OCI-LY7 (cell line): ENCODE measurements around the gene HDAC7. TPM values are rescaled to one million over a fixed set of nuclear protein-coding genes. Genes with fewer than 3 reads are reported as not detected.

Experiments
- BruUV-seq: library from RNA; stranded (reverse); fragments of 400-500 nt; replicated peaks from 2 replicates; lab custom pipeline; 2021; lab: Mats Ljungman, UMichigan
- CTCF ChIA-PET: fragments of 300-600 bp; sonication (Branson Sonifier 250); formaldehyde crosslinking; loops from one replicate; lab custom pipeline; 2022; ENCODE audit warnings: antibody characterized with exemption; ENCODE audit not compliant: unreplicated experiment; lab: Charles Lee
- POLR2A ChIA-PET: fragments of 300-600 bp; sonication (Branson Sonifier 250); formaldehyde crosslinking; loops from one replicate; lab custom pipeline; 2022; ENCODE audit warnings: antibody characterized with exemption; lab: Charles Lee
- DNase-seq: peaks from one replicate; pipeline ENCODE4 v3.0.0-alpha.2; 2015; ENCODE audit warnings: low spot score
- H2AFZ ChIP-seq: fragments of 200-600 bp; sonication (generic), shearing (Covaris generic); 2 replicates; pipeline ENCODE4 v1.6.1; 2014; ENCODE audit warnings: mild to moderate bottlenecking, antibody characterized with exemption, low read length, moderate library complexity
- H3K27ac ChIP-seq: fragments of 200-600 bp; sonication (generic); 2 replicates; pipeline ENCODE4 v1.5.1; 2014; ENCODE audit warnings: mixed run types, low read depth, mild to moderate bottlenecking, moderate library complexity, low read length, inconsistent platforms; ENCODE audit not compliant: poor library complexity, severe bottlenecking
- H3K36me3 ChIP-seq: fragments of 200-600 bp; sonication (generic); 2 replicates; pipeline ENCODE4 v1.6.1; 2014; ENCODE audit warnings: mild to moderate bottlenecking, antibody characterized with exemption, low read length, moderate library complexity, mixed read lengths; ENCODE audit not compliant: insufficient read depth
- H3K4me1 ChIP-seq: fragments of 200-600 bp; sonication (generic); 2 replicates; pipeline ENCODE4 v1.5.1; 2014; ENCODE audit warnings: mild to moderate bottlenecking, low read length; ENCODE audit not compliant: insufficient read depth, poor library complexity, severe bottlenecking
- H3K4me2 ChIP-seq: fragments of 200-600 bp; sonication (generic); 2 replicates; pipeline ENCODE4 v1.6.1; 2014; ENCODE audit warnings: mild to moderate bottlenecking, low read length
- H3K4me3 ChIP-seq: fragments of 200-600 bp; sonication (generic); 2 replicates; pipeline ENCODE4 v1.5.1; 2014; ENCODE audit warnings: mild to moderate bottlenecking, low read depth, low read length; ENCODE audit not compliant: poor library complexity, severe bottlenecking
- H3K79me2 ChIP-seq: fragments of 200-600 bp; sonication (generic); 2 replicates; pipeline ENCODE4 v1.6.1; 2016; ENCODE audit warnings: low read depth, mild to moderate bottlenecking, low read length, moderate library complexity, mixed read lengths; ENCODE audit not compliant: insufficient read depth
- H3K9me2 ChIP-seq: fragments of 200-600 bp; sonication (generic); 2 replicates; pipeline ENCODE4 v1.6.1; 2016; ENCODE audit warnings: mild to moderate bottlenecking, low read length, mixed read lengths; ENCODE audit not compliant: insufficient read depth
- H3K9me3 ChIP-seq: fragments of 200-600 bp; sonication (generic); 2 replicates; pipeline ENCODE4 v1.6.1; 2014; ENCODE audit warnings: mild to moderate bottlenecking, mixed run types, low read length, mixed read lengths
- H4K20me1 ChIP-seq: fragments of 200-600 bp; sonication (generic); 2 replicates; pipeline ENCODE4 v1.6.1; 2014; ENCODE audit warnings: mild to moderate bottlenecking, antibody characterized with exemption, low read length, moderate library complexity, mixed read lengths; ENCODE audit not compliant: insufficient read depth
- CTCF ChIP-seq: fragments of 200-600 bp; sonication (generic); conservative IDR thresholded peaks from 2 replicates; pipeline ENCODE4 v1.5.1; 2014; ENCODE audit warnings: mild to moderate bottlenecking, antibody characterized with exemption, low read length, moderate library complexity, mixed read lengths
- EZH2phosphoT487 ChIP-seq: fragments of 200-600 bp; sonication (generic); IDR thresholded peaks from 2 replicates; pipeline ENCODE4 v1.6.1; 2018; ENCODE audit warnings: low read depth, borderline replicate concordance, mild to moderate bottlenecking, mixed run types, antibody characterized with exemption, low read length, moderate library complexity, mixed read lengths
- intact Hi-C: fragments of 100-400 bp; cut with micrococcal nuclease; formaldehyde crosslinking; loops from one replicate; pipeline ENCODE4 v1.10.0; 2022; ENCODE audit not compliant: unreplicated experiment
- total RNA-seq, 2 experiments: library from RNA; depleted of rRNA in 1 of 2; stranded (reverse); fragments of >200 nt in 1 of 2; shearing (Covaris generic) in 1 of 2; gene quantifications; 2 replicates each; pipeline ENCODE4 v1.2.3, GENCODE V29; 2014 to 2022

HDAC7 gene
- total RNA-seq, 2 experiments from 2014 or later, result 45.9 to 131 TPM

- Histone ChIP-seq H4K20me1 (no peaks in the 10 kb centered on the region), H3K9me2 (no peaks in the 10 kb centered on the region), H3K4me2 (peak overlapping the region; percentile 81), H2AFZ (peak overlapping the region; percentile 34; the same call in 1 of the 2 replicates), H3K27ac (peak overlapping the region; percentile 93), H3K79me2 (no peaks in the 10 kb centered on the region), H3K4me3 (peak overlapping the region; percentile 31), H3K9me3 (no peaks in the 10 kb centered on the region), H3K4me1 (peaks cover 60% of the 10 kb centered on the region), H3K36me3 (no peaks in the 10 kb centered on the region)
- POLR2A ChIA-PET, result interaction anchor here (1.5 to 14.2 kb wide), 4 partner anchors 8 to 95 kb away, joined by 4 to 342 read pairs (median 124); partner anchors contain the start of gene HDAC7
- peak; percentile 76 for DNase-seq
- no TSS peak for BruUV-seq
- intact Hi-C loops, result loop anchor here (1.0 to 5.0 kb wide), 5 partner anchors 40 to 185 kb away; no protein-coding TSS in a partner anchor
- TF ChIP-seq EZH2phosphoT487 (no peak), CTCF (peak; percentile 97)
- CTCF ChIA-PET, result interaction anchor here (0.6 to 10.0 kb wide), 7 partner anchors 8 to 95 kb away, joined by 3 to 133 read pairs (median 13); no protein-coding TSS in a partner anchor
Measured at GRCh38 chr12:47837190-47838171, 17.8 kb upstream of the HDAC7 start.

- Histone ChIP-seq H3K4me3 (peak overlapping the region; percentile 54), H4K20me1 (no peaks in the 10 kb centered on the region), H3K27ac (peak overlapping the region; percentile 93), H3K9me3 (no peaks in the 10 kb centered on the region), H3K79me2 (no peaks in the 10 kb centered on the region), H3K9me2 (no peaks in the 10 kb centered on the region), H3K36me3 (no peaks in the 10 kb centered on the region), H2AFZ (peak overlapping the region; percentile 2; the same call in 1 of the 2 replicates), H3K4me1 (peaks cover 77% of the 10 kb centered on the region), H3K4me2 (peak overlapping the region; percentile 81)
- ChIA-PET CTCF (interaction anchor here (0.6 to 10.0 kb wide), 15 partner anchors 14 to 182 kb away, joined by 3 to 133 read pairs (median 4); partner anchors contain the start of gene HDAC7), POLR2A (interaction anchor here (0.5 to 14.2 kb wide), 18 partner anchors 7 to 1172 kb away, joined by 3 to 342 read pairs (median 4); partner anchors contain the start of genes HDAC7 and SLC48A1)
- TF ChIP-seq EZH2phosphoT487 (no peak), CTCF (no peak)
- DNase-seq, result peak; percentile 33
- no TSS peak for BruUV-seq
- intact Hi-C loops, result loop anchor here (1.0 to 5.0 kb wide), 3 partner anchors 16 to 183 kb away; partner anchors contain the start of gene HDAC7
Measured at GRCh38 chr12:47835831-47836155, 16.1 kb upstream of the HDAC7 start.
